ENCODE data around the gene FNDC3B. TPM values are rescaled to one million over a fixed set of nuclear protein-coding genes. Genes with fewer than 3 reads are reported as not detected.

Gene FNDC3B
- total RNA-seq, 1 experiment from 2014 or later = 173 TPM

GRCh38 chr3:172167892-172168648, 128.7 kb downstream of the FNDC3B start:
- ChIA-PET POLR2A (interaction anchor here (0.7 kb wide), 1 partner anchor 36 kb away, joined by 7 read pairs; no protein-coding TSS in a partner anchor), CTCF (interaction anchor here (0.5 kb wide), 1 partner anchor 491 kb away, joined by 4 read pairs; no protein-coding TSS in a partner anchor)
- intact Hi-C loops (cut with micrococcal nuclease; ENCODE audit: unreplicated experiment) = no loop called here
- in situ Hi-C loops (cut with HindIII; ENCODE audit: low pct_unique_long_range_greater_than_20kb, low sequenced_read_pairs) = no loop called here
- H3K4me3 ChIP-seq (ENCODE audit: low read depth in 2 of 2, low read length in 2 of 2) = no peak overlapping the region
- ATAC-seq (no peak), DNase-seq (ENCODE audit: low read depth, low spot score) (no peak)
- peak overlapping the region; percentile 72 for H3K27ac ChIP-seq (ENCODE audit: low read length)
- H3K27me3 ChIP-seq (ENCODE audit: control insufficient read depth, insufficient read depth, low read length) = no peaks in the 10 kb centered on the region
- no TSS peak for BruUV-seq (replicated peaks)
- H3K36me3 ChIP-seq (ENCODE audit: control insufficient read depth, insufficient read depth, low read length) = no peaks in the 10 kb centered on the region
- H3K4me1 ChIP-seq (ENCODE audit: control insufficient read depth, insufficient read depth, low read length) = peaks cover 74% of the 10 kb centered on the region
- TF ChIP-seq CTCF (IDR thresholded peaks at IDR 0.05) (no peak), TCF7L2 (IDR thresholded peaks at IDR 0.05; ENCODE audit: low read depth, low read length) (no peak), SIN3A (IDR thresholded peaks at IDR 0.05; ENCODE audit: borderline replicate concordance, insufficient read depth, low read depth, low read length) (no peak), POLR2AphosphoS5 (IDR thresholded peaks at IDR 0.05; ENCODE audit: low read depth, low read length) (no peak), REST (IDR thresholded peaks at IDR 0.05; ENCODE audit: insufficient read depth in 1 of 2, low read depth in 2 of 2, low read length in 1 of 2) (no peak)
- no peaks in the 10 kb centered on the region for H3K9me3 ChIP-seq (ENCODE audit: control insufficient read depth, insufficient read depth, low read depth, low read length)

- DNase-seq (ENCODE audit: low read depth, low spot score) (no peak), ATAC-seq (no peak)
- ChIA-PET CTCF (no interaction called here), POLR2A (no interaction called here)
- Histone ChIP-seq H3K27me3 (ENCODE audit: control insufficient read depth, insufficient read depth, low read length) (no peaks in the 10 kb centered on the region), H3K4me1 (ENCODE audit: control insufficient read depth, insufficient read depth, low read length) (peaks cover 87% of the 10 kb centered on the region), H3K36me3 (ENCODE audit: control insufficient read depth, insufficient read depth, low read length) (no peaks in the 10 kb centered on the region), H3K9me3 (ENCODE audit: control insufficient read depth, insufficient read depth, low read depth, low read length) (no peaks in the 10 kb centered on the region), H3K27ac (ENCODE audit: low read length) (peak overlapping the region; percentile 72), H3K4me3 (ENCODE audit: low read depth in 2 of 2, low read length in 2 of 2) (no peak overlapping the region)
- in situ Hi-C loops (cut with HindIII; ENCODE audit: low pct_unique_long_range_greater_than_20kb, low sequenced_read_pairs) = no loop called here
- BruUV-seq (replicated peaks) = no TSS peak
- peak; percentile 23; the same call in 1 of the 2 replicates for TF ChIP-seq POLR2AphosphoS5 (IDR thresholded peaks at IDR 0.05; ENCODE audit: low read depth, low read length)
- no peak for TF ChIP-seq TCF7L2 (IDR thresholded peaks at IDR 0.05; ENCODE audit: low read depth, low read length)
- intact Hi-C loops (cut with micrococcal nuclease; ENCODE audit: unreplicated experiment) = no loop called here
These were observed 130.8 kb downstream of the FNDC3B start for GRCh38 chr3:172170073-172170709.

GRCh38 chr3:172170841-172171240, 131.5 kb downstream of the FNDC3B start:
- H3K27me3 ChIP-seq (ENCODE audit: control insufficient read depth, insufficient read depth, low read length) = no peaks in the 10 kb centered on the region
- DNase-seq (ENCODE audit: low read depth, low spot score) = no peak
- peaks cover 94% of the 10 kb centered on the region for H3K4me1 ChIP-seq (ENCODE audit: control insufficient read depth, insufficient read depth, low read length)
- H3K9me3 ChIP-seq (ENCODE audit: control insufficient read depth, insufficient read depth, low read depth, low read length) = no peaks in the 10 kb centered on the region
- ChIA-PET CTCF (no interaction called here), POLR2A (no interaction called here)
- no peaks in the 10 kb centered on the region for H3K36me3 ChIP-seq (ENCODE audit: control insufficient read depth, insufficient read depth, low read length)
- TSS peak; percentile 12 for BruUV-seq (replicated peaks)
- ATAC-seq = no peak
- H3K4me3 ChIP-seq (ENCODE audit: low read depth in 2 of 2, low read length in 2 of 2) = no peak overlapping the region
- H3K27ac ChIP-seq (ENCODE audit: low read length) = peak overlapping the region; percentile 72
- in situ Hi-C loops (cut with HindIII; ENCODE audit: low pct_unique_long_range_greater_than_20kb, low sequenced_read_pairs) = no loop called here
- intact Hi-C loops (cut with micrococcal nuclease; ENCODE audit: unreplicated experiment) = no loop called here
- TF ChIP-seq TCF7L2 (IDR thresholded peaks at IDR 0.05; ENCODE audit: low read depth, low read length) (no peak), CTCF (IDR thresholded peaks at IDR 0.05) (no peak), SIN3A (IDR thresholded peaks at IDR 0.05; ENCODE audit: borderline replicate concordance, insufficient read depth, low read depth, low read length) (no peak), POLR2AphosphoS5 (IDR thresholded peaks at IDR 0.05; ENCODE audit: low read depth, low read length) (no peak), REST (IDR thresholded peaks at IDR 0.05; ENCODE audit: insufficient read depth in 1 of 2, low read depth in 2 of 2, low read length in 1 of 2) (no peak)
